ENCODE measurements around the gene XXYLT1.
A peak's percentile ranks its signal among the peaks of the same experiment; 100 is the strongest.

Gene XXYLT1

DNA sequence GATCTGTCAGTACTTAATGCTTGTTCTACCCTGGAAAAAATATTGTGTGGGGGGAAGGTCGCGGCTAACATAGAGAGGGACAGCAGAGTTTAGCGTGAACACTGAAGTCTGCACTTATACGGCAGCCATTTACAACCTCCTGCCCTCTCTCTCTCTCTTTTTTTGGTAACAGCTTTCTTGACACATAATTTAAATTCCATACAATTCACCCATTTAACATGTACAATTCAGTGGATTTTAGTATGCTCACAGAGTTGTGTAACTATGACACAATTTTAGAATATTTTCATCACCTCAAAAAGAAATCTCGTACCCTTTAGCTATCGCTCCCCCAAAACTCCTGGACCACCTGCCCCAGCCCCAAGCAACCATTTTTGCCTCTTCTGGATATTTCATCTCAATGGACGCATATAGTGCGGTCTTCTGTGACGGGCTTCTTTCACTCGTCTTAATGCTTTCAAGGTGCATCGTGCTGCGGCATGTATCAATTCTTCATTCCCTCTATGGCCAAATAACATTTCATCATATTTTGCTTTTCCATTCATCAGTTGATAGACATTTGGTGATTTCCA lies 141.8 kb downstream of the XXYLT1 start:
- no peak for DNase-seq

- DNase-seq: peak; percentile 72
Measured at GRCh38 chr3:195128255-195129071, 142.5 kb downstream of the XXYLT1 start.

- no peak for DNase-seq
Measured at GRCh38 chr3:195126056-195126605, 144.8 kb downstream of the XXYLT1 start.

DNA sequence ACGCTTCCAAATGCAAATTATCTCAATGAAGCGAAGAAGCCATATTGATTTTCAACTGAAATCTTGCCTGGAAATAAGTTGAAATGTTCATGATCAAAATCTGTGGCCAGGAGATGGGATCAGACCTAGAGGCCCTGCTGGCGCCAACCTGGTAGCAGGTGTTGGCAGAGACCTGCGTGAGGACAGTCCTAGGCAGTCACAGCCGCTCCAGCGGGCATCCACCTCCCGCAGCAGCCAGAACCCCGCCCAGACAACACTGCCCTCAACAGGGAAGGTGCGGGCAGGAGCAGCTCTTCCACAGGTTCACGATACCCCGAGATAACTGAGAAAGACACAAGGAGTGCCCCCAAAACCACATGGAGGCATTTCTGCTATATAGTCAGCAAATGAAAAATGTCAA lies 145.3 kb downstream of the XXYLT1 start:
- no peak for DNase-seq

- DNase-seq: no peak
Measured at GRCh38 chr3:195124378-195124992, 146.5 kb downstream of the XXYLT1 start.

DNA sequence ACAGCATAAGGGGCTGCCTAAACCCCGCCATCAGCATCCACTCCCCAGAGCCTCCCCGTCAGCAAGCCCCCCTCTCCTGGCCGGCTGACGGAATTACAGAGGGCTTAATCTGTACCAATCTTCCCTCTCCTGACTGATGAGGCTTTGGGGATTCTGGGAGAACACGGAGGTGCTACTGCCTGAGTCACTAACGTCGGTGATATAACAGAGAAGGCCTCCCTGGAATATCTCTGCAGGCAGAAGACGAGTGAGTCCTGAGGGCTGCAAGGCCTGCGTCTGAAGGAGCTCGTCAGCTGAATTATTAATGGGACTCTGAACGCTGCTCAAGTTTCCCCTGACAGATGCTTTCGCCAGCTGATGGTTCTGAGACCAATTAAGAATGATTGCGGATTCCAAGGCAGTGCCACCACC lies 147.7 kb downstream of the XXYLT1 start:
- peak; percentile 65 for DNase-seq

DNA sequence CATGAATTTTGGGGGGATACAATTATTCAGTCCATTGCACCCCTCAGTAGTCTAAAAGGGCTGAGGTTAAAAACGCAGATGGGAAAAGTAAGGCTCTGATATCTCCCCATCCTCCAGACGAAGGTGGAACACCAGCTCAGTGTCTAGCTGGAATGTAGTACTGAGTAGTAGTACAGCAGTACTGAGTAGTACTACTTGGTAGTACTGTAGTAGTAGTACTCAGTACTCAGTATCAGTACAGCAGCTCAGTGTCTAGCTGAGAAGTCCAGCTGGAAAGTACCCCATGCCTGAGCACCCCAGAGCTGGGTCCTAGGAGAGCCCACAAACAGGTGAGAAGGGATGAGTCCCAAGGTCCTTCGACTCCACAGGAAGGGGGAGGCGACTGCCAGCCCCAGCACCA lies 148.7 kb downstream of the XXYLT1 start:
- no peak for DNase-seq

DNA sequence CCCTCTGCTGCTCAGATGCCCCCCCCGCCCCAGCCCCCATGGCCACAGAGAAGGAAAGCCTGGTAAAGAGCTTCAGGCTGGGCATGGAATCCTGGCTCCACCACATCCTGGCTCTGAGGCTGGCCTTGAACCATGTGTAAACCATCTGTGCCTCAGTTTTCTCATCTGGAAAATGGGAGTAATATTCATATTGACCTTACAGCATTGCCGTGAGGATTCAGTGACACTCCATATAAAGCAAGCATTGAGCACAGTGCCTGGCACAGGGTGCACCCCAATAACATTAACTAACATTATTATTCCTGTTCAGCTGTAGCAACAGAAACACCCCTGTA lies 150.7 kb downstream of the XXYLT1 start:
- DNase-seq: no peak

DNA sequence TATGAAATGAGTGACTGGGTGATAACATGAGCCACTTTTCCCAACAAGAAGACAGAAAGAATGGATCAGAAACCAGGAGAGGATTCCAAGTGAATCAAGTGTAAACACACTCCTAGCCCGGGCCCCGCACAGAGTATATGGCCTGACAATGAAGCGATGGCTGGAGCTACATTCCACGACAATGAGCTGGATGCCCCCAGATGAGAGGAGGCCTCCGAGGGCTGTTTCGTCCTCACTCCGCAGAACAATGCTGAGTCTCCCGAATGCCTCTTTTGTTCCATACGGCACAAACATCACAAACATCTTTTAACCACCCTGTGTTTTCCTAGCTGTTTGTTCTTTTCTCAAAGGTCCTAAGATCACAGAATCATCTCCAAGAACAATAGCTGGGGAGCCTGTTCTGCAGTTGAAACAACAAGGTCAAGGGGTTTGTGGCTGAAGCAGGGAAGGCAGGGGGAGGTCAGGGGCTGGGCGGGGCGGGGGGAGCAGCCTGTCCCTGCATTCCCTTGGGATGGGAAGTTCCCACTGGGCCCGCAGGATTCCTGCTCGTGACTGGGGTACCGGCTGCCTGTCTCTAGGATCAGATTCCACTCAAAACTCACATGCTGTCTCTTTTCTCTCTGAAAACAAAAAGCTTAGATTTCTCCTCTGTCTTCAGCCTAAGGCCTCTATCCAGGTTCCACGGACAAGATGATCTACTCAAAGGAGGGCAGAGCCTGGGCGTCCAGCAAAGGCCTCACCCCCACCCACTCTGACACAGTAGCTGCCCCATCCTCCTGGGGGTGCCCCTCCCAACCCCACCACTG lies 151.3 kb downstream of the XXYLT1 start:
- peak; percentile 96 for DNase-seq

- DNase-seq: no peak
Measured at GRCh38 chr3:195118671-195119070, 152.3 kb downstream of the XXYLT1 start.

GRCh38 chr3:195117978-195118581 lies 152.9 kb downstream of the XXYLT1 start:
- peak; percentile 65 for DNase-seq

DNA sequence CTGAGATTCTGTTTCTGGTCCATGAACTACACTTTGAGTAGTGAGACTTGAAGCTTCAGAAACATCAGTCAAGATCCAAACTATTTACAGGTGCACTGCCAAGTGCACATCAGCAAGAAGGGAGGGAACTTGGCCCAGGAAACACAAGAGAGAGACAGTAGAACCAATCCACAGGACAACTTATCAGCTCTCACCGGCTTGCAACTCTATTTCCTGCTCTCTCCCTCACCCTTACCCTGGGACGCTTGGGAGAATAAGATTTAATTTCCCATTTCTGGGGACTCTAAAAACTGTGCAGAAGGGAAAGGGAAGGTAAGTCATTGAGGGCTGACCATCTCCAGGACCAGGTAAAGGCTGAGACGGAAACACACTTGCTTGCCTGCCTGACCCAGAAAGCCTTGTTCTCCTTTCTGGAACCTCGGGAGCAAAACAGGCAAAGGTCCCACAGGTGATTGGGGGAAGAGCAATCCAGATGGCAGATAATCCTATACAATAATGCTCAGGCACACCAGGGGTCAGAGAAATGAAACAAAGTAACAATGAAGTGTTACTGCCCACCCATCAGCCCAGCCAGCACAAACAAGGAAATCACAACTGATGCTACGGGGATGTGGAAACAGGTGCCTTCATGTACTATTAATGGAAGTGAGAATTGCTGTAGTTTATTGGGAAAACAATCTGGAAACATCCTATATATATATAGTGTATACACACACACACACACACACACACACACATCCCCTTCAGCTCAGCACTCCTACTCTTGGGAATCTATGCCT lies 154.4 kb downstream of the XXYLT1 start:
- no peak for DNase-seq

- no peak for DNase-seq
Measured at GRCh38 chr3:195115600-195116406, 155.2 kb downstream of the XXYLT1 start.

- no peak for DNase-seq
Measured at GRCh38 chr3:195114786-195115599, 156.0 kb downstream of the XXYLT1 start.

DNA sequence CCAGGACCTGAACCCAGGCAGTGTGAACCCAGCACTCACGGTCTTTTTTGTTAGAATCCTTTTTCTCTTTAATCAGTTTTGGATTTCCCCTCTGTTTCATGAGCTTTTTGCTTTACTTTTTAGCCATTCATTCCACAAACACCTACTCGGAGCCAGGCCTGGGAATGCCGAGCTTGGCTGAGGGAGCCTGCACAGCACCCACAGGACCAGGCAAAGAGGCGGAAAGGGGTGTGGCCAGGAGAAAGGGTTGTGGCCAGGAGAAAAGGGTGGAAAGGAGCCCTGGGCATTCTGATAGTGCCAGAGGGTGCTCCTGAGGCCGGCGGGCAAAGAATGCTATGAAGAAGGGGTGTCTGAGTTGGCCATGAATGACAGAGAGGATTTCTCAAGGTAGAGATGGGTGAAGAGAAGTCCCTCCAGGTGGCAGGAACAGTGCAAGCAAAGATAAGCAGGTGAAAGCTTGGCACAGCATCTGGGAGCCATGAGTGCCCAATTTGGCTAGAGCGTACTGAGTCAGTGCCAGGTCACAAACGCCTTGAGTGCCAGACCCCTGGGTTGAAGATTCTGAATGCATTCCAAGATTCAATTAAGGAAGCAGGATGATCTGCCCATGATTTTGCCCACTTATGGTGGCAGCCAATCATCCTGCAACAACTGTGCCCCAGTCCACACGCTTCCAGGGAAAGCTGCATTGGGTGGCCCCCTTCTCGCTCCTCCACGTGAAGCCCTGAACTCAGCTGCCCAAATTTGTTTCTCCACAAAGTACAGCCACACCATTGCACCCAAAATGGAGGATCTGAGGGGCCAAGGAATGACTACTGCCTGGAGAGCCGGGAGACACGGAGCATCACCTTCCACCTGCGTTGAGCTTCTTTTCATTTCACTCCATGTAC lies 157.2 kb downstream of the XXYLT1 start:
- no peak for DNase-seq

GRCh38 chr3:195113048-195113447 lies 157.9 kb downstream of the XXYLT1 start:
- DNase-seq: no peak

GRCh38 chr3:195112361-195112791 lies 158.6 kb downstream of the XXYLT1 start:
- DNase-seq: no peak

GRCh38 chr3:195111766-195112165 lies 159.2 kb downstream of the XXYLT1 start:
- no peak for DNase-seq

- DNase-seq: no peak
Measured at GRCh38 chr3:195111319-195111705, 159.6 kb downstream of the XXYLT1 start.
